Lower leg skin (tissue), 3 donors: ENCODE results near the gene CLIP4.
"Not testable (repeated sequence)": the region's sequence is repeated elsewhere in the genome, so short reads cannot be mapped to it uniquely, and the experiment has no call there.

Experiments
- POLR2A ChIP-seq, 2 donors: fragments of 450-650 bp; IDR thresholded peaks; one replicate each; pipeline ENCODE4 v1.6.1; 2016 to 2017; ENCODE audit warnings: antibody characterized with exemption in 2 of 2, mild to moderate bottlenecking in 1 of 2, moderate library complexity in 1 of 2
- TF ChIP-seq, protein P1 (sequence below), 3 donors: fragments of 450-650 bp; IDR thresholded peaks; one replicate each; pipeline ENCODE4 v1.5.1; 2016; ENCODE audit warnings: antibody characterized with exemption in 3 of 3, mild to moderate bottlenecking in 3 of 3, moderate library complexity in 2 of 3

DNA sequence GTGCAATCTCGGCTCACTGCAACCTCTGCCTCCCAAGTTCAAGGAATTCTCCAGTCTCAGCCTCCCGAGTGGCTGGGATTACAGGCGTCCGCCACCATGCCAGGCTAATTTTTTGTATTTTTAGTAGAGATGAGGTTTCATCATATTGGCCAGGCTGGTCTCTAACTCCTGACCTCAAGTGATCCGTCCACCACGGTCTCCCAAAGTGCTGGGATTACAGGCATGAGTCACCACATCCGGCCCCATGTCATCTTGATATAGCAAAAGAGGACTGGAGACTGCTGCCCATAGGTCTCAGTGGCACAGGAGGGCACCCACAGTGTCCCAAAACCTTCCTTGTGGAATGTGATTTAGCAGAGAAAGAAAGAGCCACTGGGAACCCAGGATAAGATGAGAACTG lies 24.9 kb upstream of the CLIP4 start:
- TF ChIP-seq, protein P1, sequence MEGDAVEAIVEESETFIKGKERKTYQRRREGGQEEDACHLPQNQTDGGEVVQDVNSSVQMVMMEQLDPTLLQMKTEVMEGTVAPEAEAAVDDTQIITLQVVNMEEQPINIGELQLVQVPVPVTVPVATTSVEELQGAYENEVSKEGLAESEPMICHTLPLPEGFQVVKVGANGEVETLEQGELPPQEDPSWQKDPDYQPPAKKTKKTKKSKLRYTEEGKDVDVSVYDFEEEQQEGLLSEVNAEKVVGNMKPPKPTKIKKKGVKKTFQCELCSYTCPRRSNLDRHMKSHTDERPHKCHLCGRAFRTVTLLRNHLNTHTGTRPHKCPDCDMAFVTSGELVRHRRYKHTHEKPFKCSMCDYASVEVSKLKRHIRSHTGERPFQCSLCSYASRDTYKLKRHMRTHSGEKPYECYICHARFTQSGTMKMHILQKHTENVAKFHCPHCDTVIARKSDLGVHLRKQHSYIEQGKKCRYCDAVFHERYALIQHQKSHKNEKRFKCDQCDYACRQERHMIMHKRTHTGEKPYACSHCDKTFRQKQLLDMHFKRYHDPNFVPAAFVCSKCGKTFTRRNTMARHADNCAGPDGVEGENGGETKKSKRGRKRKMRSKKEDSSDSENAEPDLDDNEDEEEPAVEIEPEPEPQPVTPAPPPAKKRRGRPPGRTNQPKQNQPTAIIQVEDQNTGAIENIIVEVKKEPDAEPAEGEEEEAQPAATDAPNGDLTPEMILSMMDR (IDR thresholded peaks at IDR 0.05), result not testable (repeated sequence)
- not testable (repeated sequence) for TF ChIP-seq POLR2A (IDR thresholded peaks at IDR 0.05)
